ENCODE results near the gene EXOC4.

GRCh38 chr7:133297093-133297492 lies 44.2 kb downstream of the EXOC4 start:
- TF ChIP-seq GATA2 (IDR thresholded peaks at IDR 0.05; ENCODE audit: low read depth, low read length) (no peak), GATA3 (IDR thresholded peaks at IDR 0.05; ENCODE audit: low read depth, low read length) (no peak)

All from SH-SY5Y (cell line).